GM21825 (cell line): ENCODE measurements around the gene RBM47.
"Not testable (repeated sequence)": the region's sequence is repeated elsewhere in the genome, so short reads cannot be mapped to it uniquely, and the experiment has no call there.

Experiments used
- ATAC-seq: cut with Tn5 transposase; IDR thresholded peaks from one replicate; pipeline ENCODE4 v1.9.1; 2021; ENCODE audit warnings: mild to moderate bottlenecking, moderate library complexity; ENCODE audit not compliant: unreplicated experiment

RBM47 gene

DNA sequence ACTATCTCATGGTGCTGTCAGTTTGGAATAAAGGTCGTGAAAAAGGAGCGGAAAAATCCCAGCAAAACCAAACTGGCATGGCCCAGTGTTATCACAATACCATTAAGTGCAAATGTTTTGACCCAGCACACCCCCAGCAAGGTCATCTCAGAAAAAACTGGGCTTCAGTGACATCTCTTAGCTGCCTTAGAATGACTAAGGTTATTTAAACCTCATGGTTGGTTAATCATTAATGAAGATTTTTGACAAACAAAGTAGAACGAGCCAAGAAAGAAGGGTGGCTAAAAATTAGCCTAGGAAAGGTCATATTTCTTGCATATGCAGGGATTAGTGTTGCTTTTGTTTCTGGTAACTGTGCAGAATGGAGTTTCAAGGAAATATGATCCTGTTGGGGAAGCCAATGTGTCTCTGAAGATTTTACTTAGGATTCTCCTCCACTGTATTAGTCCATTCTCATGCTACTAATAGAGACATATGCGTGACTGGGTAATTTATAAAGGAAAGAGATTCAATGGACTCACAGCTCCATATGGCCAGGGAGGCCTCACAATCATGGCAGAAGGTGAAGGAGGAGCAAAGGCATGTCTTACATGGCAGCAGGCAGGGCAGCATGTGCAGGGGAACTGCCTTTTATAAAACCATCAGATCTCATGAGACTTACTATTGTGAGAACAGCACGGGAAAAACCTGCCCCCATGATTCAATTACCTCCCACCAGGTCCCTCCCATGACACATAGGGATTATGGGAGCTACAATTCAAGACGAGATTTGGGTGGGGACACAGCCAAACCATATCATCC lies 211.0 kb downstream of the RBM47 start:
- ATAC-seq, result no peak

DNA sequence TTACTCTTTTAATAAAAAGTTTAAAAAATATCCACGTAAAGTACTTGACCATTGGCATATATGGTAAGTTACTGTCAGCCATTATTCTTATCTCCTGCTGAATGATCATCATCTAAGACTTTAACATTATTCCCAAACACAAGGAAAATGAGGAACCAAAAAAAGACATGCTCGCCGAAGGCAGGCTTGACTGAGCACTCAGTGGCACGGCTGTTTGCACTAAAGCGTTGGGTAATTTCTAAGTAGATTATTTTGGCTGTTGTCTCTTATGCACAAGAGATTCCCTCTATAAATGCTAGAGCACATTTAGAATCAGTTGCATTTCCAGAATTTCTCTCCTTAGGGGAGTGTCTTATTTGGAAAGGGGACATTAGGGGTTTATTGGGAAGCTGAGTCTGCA lies 211.7 kb downstream of the RBM47 start:
- ATAC-seq, result no peak

- no peak for ATAC-seq
Observed at GRCh38 chr4:40414673-40415072, 215.0 kb downstream of the RBM47 start.

GRCh38 chr4:40412866-40413795 lies 216.5 kb downstream of the RBM47 start:
- no peak for ATAC-seq

DNA sequence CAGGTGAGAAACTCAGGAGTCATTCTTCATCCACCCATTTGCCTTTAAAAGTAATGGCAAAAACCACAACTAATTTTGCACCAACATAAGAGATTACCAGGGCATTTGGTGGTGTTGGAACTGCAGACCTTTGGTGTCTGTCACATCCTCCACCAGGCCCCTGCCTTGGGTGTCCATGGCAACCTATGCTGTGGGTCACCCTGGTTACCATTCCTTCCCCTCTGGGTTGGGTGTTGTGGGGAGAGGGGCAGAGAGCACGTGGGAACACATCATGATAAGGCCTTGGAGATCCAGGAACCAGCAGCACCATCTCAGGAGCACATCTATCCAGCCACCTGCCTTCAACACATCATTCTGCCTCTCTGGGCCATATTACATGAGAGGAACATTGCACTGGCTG lies 217.3 kb downstream of the RBM47 start:
- no peak for ATAC-seq

DNA sequence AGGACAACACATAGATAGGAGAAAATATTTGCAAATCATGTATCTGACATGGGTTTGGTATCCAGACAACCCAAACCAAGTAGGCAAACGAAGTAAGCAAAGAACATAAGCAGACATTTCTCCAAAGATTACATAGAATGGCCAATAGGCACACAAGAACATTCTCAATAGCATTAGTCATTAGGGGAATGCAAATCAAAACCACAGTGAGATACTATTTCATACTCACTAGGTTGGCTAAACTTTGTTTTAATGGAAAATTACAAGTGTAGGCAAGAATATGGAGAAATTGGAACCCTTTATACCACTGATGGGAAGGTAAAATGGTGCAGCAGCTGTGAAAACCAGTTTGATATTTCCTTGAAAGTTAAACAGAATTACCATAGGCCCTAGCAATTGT lies 219.8 kb downstream of the RBM47 start:
- ATAC-seq, result no peak

- ATAC-seq, result not testable (repeated sequence)
Observed at GRCh38 chr4:40407468-40407867, 222.2 kb downstream of the RBM47 start.

DNA sequence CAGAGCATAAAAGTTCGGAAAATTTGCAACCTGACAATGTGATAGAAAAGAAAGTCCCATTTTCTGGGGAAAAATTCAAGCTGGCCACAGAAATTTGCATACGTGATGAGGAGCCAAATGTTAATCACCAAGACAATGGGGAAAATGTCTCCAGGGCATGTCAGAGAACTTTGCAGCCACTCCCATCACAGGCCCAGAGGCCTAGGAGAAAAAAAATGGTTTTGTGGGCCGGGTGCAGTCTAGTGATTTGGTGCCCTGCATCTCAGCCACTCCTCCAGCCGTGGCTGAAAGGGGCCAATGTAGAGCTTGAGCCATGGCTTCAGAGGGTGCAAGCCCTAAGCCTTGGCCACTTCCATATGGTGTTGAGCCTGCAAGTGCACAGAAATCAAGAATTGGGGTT lies 223.3 kb downstream of the RBM47 start:
- ATAC-seq, result no peak

- no peak for ATAC-seq
Observed at GRCh38 chr4:40405193-40405592, 224.5 kb downstream of the RBM47 start.

DNA sequence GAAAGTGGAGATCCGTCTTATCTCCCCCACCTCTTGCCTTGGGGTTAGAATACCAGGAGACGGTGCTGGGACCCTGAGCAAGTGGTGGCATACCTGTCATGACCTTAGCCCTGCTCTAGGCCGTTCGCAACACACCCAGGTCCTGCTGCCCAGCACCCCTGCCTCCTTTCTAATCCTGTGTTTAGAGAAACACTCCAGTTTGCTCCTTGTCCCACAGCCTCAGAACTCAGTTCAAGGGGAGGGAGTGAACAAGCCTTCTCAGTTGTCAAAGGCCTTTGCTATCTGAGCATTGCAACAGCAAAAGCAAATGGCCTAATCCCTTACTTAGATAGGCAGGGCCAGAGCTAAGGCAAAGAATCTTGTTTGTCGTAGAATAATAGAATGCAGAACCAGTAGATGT lies 226.6 kb downstream of the RBM47 start:
- ATAC-seq, result no peak

DNA sequence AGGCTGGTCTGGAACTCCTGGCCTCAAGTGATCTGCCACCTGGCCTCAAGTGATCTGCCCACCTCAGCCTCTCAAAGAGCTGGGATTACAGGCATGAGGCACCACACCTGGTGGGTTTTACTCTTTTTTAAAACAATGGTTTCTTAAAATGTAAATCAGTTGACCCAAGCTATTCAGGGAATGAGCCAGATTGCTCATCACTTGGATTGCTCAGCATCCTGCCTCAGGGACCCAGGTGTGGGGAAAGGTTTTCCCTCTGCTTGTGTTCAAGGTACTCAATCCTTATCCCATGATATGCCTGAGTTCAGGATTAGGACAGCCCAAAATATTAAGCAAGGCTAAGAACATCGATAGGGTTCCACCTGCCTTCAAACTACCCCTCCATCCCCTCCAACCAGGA lies 227.1 kb downstream of the RBM47 start:
- ATAC-seq, result no peak

DNA sequence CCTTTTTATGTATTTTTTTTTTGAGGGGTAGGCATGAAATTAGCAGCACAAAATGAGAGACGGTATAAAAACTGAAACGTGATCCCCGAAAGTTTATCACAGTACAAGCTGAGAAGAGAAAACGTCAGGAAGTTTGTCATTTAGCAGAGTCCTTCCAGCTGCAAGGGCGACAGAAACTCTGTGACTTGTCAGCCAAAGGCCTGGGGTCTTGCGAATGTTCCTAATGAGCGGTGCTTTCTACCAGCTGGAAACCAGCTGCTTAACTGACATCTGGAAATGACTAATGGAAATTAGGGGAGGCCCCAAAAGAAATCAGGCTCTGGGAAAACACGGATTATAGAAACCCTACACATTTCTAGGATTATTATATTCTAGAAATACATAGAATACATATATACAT lies 228.0 kb downstream of the RBM47 start:
- no peak for ATAC-seq

DNA sequence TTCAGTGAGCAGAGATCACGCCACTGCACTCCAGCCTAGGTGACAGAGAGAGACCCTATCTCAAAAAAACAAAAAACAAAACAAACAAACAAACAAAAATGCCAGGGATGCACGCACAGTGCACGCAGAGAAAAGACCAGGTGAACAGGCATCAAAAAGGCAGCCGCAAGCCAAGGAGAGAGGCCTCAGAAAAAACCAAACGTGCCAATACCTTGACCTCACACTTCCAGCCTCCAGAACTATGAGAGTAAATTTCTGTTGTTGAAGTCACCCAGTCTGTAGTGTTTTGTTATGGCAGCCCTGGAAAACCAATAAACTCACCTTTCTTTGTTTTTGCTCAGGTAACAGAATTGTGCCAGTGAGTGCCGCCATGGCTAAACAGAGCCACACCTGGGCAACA lies 228.6 kb downstream of the RBM47 start:
- ATAC-seq, result no peak

GRCh38 chr4:40399578-40399977 lies 230.1 kb downstream of the RBM47 start:
- ATAC-seq, result no peak

DNA sequence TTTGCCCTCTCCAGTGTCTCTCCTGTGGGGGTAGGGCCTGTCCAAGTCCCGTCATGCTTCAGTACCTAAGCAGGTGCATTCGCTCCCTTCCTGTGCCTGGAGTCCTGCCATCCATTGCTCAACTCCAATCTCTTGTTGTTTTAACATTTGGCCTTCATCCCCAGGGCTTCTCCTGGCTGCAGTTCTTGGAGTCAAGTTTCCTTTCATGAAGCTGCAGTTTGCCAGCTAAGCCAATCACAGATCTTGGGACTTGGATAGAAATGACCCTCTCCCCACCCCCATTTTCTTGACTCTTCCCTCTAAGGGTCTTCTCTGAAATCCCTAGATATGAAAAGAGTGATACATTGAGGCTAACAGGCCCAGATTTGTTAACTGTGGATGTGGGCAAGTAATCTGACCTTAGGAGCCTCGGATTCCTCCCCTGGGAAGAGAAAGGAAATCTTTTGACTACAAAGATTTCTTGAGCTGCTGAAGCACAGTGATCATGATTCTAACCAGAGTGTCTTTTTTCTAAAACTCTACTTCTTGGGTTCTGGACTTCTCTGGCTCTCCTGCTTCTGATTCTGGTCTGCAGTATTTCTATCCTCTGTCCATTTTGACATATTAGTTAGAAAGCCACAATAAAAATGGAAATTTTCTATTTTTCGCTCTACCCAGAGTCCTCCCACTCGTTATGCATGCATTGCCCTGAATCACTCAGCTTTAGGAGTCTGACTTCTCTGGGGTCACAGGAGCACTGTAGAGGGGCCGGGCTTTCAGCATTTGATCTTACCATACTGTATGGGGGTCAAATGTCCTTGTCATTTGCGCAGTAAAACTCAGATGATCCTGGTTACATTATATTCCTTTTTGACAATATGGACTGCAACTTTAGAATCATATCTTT lies 233.5 kb downstream of the RBM47 start:
- ATAC-seq, result no peak

GRCh38 chr4:40395166-40395900 lies 234.3 kb downstream of the RBM47 start:
- ATAC-seq, result no peak

DNA sequence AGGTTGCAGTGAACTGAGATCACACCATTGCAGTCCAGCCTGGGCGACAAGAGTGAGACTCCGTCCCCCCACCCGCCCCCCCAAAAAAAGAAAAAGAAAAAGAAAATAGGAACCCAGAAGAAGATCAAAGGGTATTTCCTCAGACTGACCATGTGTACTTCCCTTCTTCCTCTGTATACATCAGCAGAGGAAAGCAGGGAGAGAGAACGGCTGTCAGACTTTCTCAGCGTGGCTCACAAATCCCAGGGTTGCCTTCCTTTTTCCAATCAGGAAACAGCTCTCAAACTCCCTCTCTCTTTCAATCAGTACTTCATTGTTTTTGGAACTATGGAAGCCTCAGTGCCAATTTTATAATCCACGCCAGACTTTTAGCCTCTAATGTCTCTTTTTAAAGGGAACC lies 235.4 kb downstream of the RBM47 start:
- ATAC-seq, result no peak

DNA sequence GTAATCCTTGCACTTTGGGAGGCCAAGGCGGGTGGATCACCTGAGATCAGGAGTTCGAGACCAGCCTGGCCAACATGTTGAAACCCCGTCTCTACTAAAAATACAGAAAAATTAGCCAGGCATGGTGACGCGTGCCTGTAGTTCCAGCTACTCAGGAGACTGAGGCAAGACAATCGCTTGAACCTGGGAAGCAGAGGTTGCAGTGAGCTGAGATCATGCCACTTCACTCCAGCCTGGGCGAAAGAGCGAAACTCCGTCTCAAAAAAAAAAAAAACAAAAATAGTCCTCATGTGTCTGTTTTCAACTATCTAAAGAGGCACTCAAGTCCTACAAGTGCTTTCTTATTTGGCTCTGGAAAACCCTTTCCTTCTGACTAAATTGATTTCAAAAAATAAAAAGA lies 237.4 kb downstream of the RBM47 start:
- ATAC-seq, result not testable (repeated sequence)

GRCh38 chr4:40389986-40390385 lies 239.7 kb downstream of the RBM47 start:
- ATAC-seq, result no peak

- ATAC-seq, result no peak
Observed at GRCh38 chr4:40388239-40388638, 241.4 kb downstream of the RBM47 start.
